Measurements from ENCODE around the gene NAA80.
A peak's percentile ranks its signal among the peaks of the same experiment; 100 is the strongest.
"Not testable (repeated sequence)": the region's sequence is repeated elsewhere in the genome, so short reads cannot be mapped to it uniquely, and the experiment has no call there.

The NAA80 gene

DNA sequence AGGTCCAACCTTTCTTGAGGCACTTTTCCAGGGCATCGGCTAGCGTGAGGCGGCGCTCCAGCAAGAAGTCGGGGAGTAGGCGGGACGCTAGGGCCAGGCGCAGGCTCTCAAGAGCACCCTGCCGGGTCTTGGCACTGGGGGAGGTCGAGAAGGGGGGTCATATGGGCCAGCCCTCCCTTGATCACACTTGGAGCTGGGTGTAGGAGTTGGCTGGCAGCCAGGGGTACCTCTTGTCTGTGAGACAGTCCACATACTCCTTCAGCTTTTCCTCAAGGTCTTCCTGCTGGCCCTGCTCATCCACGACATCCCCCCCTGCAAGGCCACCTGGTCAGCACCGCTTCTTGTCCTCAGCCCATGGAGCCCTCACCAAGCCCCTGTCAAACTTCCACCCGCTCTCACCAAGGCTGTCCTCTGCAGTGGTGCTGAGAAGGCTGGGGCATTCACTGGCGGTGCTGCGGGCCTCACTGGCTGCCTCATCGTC, 9.0 kb downstream of the NAA80 start:
- no peak for DNase-seq (ENCODE audit: low spot score)

DNA sequence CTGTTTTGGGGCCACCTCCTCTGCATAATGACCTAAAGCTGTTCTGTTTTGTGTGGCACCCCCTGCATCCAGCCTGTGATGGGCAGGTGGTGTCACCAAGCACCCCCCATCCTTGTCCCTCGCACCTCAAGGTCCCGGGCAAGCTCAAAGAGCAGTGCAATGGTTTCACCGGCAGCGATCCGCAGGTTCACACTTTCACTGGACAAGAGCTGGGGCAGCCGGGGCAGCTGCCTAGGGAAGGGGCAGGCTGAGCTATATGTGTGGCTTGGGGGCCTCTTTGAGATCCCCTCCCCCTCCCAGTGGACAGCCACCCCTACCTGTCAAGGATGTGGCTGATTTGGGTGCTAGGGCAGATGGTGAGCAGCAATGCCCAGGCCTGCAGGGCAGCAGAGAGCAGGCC, 10.1 kb downstream of the NAA80 start:
- no peak for DNase-seq (ENCODE audit: low spot score)

DNA sequence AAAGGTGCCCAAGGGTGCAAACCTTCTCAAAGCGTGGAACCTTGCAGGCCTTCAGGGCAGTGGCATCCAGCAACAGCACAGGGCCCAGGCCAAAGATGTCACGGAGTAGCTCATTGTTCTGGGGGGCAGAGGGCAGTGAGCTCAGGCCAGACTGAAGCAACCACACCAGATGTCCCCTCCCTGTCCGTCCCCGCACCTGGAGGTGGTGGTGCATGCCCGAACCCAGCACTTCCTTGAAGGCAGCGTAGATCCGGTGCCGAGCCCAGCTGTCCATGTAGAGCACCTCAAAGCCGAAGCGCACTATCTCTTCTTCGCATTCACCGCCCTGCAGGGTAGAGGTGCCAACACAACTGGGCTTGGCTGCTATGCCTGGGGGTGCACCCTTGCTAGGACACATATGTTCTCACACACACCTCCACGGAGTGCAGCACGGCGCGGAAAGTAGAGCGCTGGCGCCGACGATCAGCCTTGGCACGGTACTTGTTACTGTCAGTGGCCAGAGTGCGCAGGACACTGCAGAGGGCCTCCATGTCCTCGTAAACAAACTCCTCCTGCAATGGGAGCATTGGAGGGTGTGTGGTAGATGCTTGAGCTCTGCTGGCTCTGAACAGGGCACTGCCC, 10.7 kb downstream of the NAA80 start:
- no peak for DNase-seq (ENCODE audit: low spot score)

DNA sequence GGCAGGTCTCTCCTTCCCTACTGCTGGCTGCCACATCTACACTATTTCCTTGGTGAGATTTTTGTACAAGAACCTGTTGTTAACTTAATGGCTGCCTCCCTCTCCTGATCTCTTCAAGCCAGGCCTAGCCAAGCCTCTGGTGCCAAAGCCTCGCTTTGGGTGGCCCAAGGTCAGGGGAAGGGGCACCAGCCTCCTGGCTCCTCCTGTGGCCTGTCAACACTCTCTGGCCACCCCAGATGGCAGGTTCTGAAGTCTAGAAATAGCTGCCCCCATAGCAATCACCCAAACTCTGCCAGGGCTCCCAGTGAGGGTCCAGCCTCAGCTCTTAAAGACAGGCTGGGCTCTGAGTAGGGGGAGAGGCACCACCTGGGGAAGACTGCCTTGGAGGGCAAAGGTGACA, 11.9 kb downstream of the NAA80 start:
- DNase-seq (ENCODE audit: low spot score): no peak

DNA sequence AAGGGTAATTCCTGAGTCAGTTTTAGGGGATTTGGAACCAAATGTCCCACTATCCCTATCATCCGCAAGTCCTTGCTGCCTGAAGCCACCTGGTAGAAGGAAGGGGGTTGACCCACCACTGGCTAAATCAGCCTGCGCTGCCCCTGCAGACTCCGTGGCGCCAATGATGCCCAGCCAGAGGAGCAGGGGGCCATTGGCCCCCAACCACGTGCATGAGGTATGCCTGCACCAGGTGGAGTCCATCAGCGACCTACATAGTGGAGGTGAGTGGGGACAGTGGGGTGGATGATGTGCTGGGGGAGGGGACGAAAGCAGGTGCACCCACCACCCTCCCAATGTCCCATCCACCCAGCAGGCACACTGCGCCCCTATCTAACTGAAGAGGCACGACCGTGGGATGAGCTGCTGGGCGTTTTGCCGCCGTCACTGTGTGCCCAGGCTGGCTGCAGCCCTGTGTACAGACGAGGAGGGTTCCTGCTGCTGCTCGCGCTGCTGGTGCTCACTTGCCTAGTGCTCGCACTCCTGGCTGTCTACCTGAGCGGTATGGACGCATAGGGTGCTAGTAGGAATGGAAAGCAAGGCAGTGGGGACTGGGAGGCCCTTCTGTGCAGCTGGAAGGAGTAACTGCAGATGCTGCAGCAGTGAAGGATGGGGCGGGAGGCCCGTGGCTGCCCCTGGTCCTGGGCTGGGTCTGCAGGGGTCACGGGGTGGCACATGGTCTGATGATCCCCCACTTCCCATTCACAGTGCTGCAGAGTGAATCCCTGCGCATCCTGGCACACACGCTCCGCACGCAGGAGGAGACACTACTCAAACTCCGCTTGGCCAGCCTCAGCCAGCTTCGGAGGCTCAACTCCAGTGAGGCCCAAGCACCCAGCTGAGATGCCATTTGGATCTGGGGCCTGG, 12.6 kb downstream of the NAA80 start:
- DNase-seq (ENCODE audit: low spot score): no peak

- not testable (repeated sequence) for DNase-seq (ENCODE audit: low spot score)
Measured at GRCh38 chr3:50284121-50284520, 15.1 kb downstream of the NAA80 start.

DNA sequence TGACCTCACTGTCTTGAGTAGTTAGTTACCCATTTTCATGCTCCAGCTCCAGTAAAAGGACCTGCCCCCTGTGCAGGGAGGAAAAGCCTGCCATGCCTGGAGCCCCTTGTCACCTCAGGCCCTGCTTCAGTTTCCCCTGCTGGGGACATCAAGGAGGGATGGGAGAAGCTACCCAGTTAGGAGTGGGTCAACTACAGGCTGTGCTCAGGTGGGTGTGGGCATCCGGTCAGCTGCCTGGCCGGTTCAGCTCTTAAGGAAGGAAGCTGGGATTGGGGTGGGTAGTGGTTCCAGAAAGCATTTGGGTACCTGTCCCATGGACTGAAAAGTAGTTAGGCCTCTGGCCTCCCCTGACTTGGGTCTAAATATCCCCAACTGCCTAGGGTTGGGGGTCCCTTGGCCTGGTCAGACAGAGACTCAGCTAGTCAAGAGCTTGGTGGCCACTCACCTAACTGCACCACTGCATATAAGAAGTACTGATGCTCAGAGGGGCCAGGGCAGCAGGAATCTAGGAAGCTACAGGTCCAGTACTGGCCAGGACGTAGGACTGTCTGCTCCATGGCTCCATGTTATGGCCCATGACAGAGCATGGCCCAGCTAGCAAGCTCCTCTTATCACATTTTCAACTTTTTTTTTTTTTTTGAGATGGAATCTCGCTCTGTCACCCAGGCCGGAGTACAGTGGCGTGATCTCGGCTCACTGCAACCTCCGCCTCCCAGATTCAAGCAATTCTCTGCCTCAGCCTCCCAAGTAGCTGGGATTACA, 19.8 kb downstream of the NAA80 start:
- DNase-seq (ENCODE audit: low spot score): no peak

GRCh38 chr3:50278880-50279224, 20.4 kb downstream of the NAA80 start, which contains the start of gene LSMEM2:
TSS of gene LSMEM2 (plus strand) at chr3:50279087. CDS start at chr3:50279114, 27 bp downstream.
- DNase-seq (ENCODE audit: low spot score): no peak

GRCh38 chr3:50278123-50278879, 20.9 kb downstream of the NAA80 start:
- peak; percentile 91 for DNase-seq (ENCODE audit: low spot score)

DNA sequence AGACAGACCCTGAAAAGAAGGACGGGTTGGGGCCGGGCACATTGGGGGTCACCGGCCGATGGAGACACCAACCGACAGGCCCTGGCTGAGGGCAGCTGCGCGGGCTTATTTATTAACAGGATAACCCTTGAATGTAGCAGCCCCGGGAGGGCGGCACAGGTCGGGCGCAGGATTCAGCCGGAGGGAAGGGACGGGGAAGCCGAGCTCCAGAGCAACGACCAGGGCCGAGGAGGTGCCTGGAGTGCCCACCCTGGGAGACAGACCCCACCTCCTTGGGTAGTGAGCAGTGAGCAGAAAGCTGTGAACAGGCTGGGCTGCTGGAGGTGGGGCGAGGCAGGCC, 22.5 kb downstream of the NAA80 start:
- DNase-seq (ENCODE audit: low spot score): no peak

DNA sequence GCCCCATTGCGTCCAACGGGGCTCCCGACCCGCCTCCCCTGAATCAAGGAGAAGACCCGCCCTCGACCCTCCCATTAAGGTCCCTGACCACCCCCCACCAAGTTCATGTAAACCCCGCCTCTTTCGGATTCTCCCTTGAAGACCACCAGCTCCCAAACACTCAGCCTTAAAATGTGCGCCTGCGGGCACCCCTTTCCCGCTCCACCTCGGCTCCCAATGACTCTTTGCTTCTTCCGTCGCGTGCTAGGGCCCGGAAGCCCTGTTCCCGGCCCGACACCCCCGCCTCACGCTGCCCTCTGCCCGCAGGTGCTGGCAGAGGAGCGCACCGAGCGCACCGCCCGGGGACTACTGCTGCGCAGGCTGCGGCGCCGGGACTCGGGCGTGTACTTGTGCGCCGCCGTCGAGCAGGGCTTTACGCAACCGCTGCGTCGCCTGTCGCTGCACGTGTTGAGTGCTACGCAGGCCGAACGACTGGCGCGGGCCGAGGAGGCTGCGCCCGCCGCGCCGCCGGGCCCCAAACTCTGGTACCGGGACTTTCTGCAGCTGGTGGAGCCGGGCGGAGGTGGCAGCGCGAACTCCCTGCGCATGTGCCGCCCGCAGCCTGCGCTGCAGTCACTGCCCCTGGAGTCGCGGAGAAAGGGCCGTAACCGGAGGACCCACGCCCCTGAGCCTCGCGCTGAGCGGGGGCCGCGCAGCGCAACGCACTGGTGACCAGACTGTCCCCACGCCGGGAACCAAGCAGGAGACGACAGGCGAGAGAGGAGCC, 23.0 kb downstream of the NAA80 start:
- DNase-seq (ENCODE audit: low spot score): no peak

DNA sequence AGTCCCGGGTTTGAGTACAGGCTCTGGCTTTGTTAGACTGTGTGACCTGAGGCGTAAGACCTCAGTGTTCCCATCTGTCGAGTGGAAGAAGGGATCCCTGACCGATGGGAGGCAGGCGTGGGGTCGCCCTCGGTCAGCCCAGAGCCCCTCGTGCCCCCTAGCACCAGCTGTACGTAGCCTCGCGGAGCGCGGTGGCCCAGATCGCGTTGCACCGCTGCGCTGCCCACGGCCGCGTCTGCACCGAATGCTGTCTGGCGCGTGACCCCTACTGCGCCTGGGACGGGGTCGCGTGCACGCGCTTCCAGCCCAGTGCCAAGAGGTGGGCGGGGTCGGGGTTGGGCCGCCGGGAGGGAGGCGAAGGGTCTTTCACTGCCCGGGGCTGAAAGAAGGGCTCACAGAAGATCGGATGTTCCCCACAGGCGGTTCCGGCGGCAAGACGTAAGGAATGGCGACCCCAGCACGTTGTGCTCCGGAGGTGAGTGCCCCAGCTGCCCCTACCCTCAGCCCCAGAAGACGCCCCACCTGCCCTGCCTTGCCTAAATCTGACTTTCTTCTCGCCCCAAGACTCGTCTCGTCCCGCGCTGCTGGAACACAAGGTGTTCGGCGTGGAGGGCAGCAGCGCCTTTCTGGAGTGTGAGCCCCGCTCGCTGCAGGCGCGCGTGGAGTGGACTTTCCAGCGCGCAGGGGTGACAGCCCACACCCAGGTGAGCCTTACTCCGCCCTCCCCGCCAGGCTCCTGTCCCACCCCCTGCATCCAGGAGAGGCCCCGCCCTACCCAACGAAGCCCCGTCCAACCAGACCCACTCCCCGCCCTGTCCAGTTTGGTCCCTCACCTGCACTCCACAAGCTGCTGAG, 23.8 kb downstream of the NAA80 start:
- no peak for DNase-seq (ENCODE audit: low spot score)

- no peak for DNase-seq (ENCODE audit: low spot score)
Measured at GRCh38 chr3:50274371-50275104, 24.7 kb downstream of the NAA80 start.

- no peak for DNase-seq (ENCODE audit: low spot score)
Measured at GRCh38 chr3:50273689-50274065, 25.5 kb downstream of the NAA80 start.

DNA sequence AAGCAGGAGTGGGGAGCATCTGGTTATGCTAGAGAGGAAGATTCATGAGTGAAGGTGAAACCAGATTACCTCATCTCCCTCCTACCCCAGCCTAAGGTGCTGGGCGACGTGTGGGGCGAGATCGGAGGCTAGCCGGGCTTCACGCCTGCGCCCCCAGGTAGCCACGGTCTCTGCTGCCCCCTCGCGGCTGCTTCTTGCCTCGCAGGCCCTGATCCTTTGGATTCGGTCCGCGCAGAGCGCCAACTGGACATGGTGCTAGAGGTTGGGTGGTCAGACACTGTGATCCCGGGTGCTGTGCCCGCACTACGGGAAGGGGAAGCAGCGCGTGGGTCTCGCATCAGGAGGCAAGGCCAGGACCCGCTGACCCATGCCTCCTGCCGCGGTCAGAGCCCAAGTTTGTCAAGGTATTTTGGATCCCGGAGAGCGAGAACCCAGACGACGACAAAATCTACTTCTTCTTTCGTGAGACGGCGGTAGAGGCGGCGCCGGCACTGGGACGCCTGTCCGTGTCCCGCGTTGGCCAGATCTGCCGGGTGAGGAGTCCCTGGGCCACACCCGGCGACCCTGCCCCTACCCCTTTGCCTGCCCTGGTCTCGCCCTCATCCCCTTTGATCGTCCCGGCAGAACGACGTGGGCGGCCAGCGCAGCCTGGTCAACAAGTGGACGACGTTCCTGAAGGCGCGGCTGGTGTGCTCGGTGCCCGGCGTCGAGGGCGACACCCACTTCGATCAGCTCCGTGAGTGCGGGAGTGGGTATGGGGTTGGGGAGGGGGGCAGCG, 26.1 kb downstream of the NAA80 start:
- peak; percentile 87 for DNase-seq (ENCODE audit: low spot score)

DNA sequence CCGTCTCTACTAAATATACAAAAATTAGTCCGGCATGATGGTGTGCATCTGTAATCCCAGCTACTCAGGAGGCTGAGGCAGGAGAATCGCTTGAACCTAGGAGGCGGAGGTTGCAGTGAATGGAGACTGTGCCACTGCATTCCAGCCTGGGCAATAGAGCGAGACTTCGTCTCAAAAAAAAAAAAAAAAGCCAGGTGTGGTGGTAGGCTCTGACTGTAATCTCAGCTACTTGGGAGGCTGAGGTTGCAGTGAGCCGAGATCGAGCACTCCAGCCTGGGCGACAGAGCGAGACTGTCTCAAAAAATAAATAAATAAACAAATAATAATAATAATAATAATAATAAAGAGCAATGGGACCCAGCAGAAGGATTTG, 26.7 kb downstream of the NAA80 start:
- not testable (repeated sequence) for DNase-seq (ENCODE audit: low spot score)

DNA sequence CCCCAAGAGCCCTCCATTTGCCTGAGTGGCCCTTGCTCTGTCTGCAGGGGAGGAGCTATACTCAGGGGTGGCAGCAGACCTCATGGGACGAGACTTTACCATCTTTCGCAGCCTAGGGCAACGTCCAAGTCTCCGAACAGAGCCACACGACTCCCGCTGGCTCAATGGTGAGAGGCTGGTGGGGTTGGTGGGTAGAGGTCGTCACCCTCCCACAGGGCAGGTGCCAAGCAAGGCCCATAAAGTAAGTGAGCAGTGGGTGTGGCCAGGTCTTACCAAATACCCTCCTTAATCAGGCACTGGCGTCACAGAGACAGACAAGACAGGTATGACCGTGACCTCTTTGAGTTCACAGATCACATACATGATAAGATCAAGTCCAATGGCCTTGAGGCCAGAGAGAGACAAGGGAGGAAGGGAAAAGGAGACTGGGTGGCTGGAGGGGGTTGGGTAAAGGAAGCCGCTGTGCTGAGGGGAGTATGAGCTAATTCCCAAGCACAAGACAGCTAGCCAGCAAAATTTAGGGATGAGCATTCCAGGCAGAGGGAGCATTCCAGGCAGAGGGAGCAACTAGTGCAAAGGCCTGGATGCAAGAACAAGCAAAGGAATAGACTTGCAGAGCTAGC, 27.8 kb downstream of the NAA80 start:
- DNase-seq (ENCODE audit: low spot score): no peak
